Activated T-helper 1 cell treated with anti-CD3 and anti-CD28 coated beads, Interleukin-12 subunit alpha, Interleukin-12 subunit beta, Interleukin-2, Interleukin-4 antibody, amounts not matched to agents 30 ng/mL and 10 ng/mL and 1 ng/mL, durations not matched to agents 14 hours and 24 hours and 36 hours (primary cell): Measurements from ENCODE around the gene VASH1. TPM values are rescaled to one million over a fixed set of nuclear protein-coding genes. Genes with fewer than 3 reads are reported as not detected.

ENCODE experiments used
- DNase-seq: peaks from one replicate; pipeline ENCODE4 v3.0.0; 2021; ENCODE audit warnings: low spot score
- H3K27ac Mint-ChIP-seq: one replicate; pipeline ENCODE4 v1.8.0; 2021; ENCODE audit warnings: mild to moderate bottlenecking, mixed read lengths
- H3K27me3 Mint-ChIP-seq: one replicate; pipeline ENCODE4 v1.8.0; 2022; ENCODE audit warnings: mild to moderate bottlenecking, moderate library complexity, mixed read lengths; ENCODE audit not compliant: insufficient read depth
- H3K36me3 Mint-ChIP-seq: one replicate; pipeline ENCODE4 v1.8.0; 2021; ENCODE audit warnings: low read depth, mixed read lengths
- H3K4me1 Mint-ChIP-seq: one replicate; pipeline ENCODE4 v1.8.0; 2021; ENCODE audit warnings: low read depth, mixed read lengths
- H3K4me3 Mint-ChIP-seq: one replicate; pipeline ENCODE4 v1.8.0; 2021; ENCODE audit warnings: mild to moderate bottlenecking, moderate library complexity, mixed read lengths
- H3K9me3 Mint-ChIP-seq: one replicate; pipeline ENCODE4 v1.8.0; 2021; ENCODE audit warnings: mixed read lengths
- intact Hi-C: fragments of 100-400 bp; cut with micrococcal nuclease; formaldehyde crosslinking; loops from one replicate; pipeline ENCODE4 v1.15.1; 2024
- total RNA-seq: library from RNA; stranded (reverse); gene quantifications from 2 replicates; pipeline ENCODE4 v1.2.3, GENCODE V29; 2022

Gene VASH1
- total RNA-seq, 1 donor from 2014 or later: 6.1 TPM

DNA sequence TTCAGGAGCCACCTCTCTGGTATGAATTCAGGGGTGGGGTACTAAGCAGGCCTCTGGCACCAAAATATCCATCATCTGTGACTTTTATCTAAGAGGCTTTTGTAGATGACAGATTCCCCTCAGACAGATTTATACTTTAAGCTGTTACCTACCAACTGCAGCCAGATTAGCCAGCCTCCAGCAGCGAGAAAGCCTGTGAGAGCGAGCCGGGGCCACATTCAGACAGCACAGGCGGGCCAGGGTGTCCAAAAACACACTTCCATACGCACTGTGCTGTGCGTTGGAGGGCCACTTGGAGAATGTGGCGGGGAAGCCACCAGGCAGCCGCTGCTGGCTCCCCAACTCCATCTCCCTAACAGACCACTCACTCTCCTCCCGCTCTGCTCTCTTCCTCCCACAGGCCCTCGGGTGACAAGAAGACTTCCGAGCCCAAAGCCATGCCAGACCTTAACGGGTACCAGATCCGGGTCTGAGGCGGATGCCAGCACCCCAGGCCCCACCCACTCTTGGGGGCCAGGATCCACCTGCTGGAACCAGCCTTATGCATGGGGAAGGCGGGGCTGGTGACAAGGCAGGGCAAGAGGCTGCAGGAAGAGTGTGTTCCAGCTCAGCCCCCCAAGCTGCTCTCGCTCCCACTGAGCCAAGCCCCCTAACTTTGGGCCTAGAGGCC, 17.4 kb downstream of the VASH1 start:
- no peaks in the 10 kb centered on the region for H3K27me3 Mint-ChIP-seq
- no peak for DNase-seq
- peaks cover 43% of the 10 kb centered on the region for H3K4me1 Mint-ChIP-seq
- H3K9me3 Mint-ChIP-seq: no peaks in the 10 kb centered on the region
- H3K27ac Mint-ChIP-seq: no peak overlapping the region
- no peak overlapping the region for H3K4me3 Mint-ChIP-seq
- peaks cover 16% of the 10 kb centered on the region for H3K36me3 Mint-ChIP-seq
- intact Hi-C loops: no loop called here

DNA sequence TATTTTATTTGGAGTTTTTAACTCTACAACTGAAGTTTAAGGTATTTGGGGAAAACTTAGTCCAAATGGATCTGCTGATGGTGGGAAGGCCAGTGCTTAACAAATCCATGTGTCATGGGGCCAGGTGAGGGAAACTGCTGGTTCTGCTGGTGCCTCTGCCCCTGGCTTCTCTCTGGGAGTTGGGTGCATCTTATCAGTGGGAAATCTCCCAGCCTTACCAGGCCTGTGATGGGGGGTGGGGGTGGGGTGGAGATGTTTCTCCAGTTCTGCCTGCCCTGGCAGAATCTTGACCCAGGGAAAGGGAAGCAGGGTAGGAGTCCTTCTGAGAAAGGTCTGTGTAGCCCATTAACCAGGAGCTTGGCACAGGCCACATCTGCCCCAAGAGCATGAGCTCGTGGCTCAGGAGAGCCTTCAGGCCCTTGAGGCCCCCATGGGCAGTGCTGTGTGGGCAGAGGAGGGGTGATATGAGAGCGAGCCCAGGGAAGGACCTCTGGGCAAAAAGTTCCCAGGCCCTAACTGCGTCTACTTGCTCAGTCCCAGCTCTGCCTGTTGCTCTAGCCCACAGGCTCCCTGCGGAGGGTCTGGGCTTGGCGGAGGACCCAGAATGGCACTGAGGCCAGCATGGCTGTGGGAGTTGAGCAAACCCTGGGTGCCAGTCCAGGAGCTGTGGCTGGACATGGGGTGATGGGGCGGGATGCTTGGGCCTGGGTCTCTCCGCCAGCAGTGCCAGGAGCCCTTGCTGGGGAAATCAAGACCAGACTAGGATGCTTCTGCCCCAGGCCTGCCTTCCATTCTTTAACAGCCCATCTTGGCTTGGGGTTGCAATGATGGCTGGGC, 18.2 kb downstream of the VASH1 start:
- H3K4me1 Mint-ChIP-seq: peaks cover 47% of the 10 kb centered on the region
- intact Hi-C loops: no loop called here
- no peak overlapping the region for H3K27ac Mint-ChIP-seq
- H3K36me3 Mint-ChIP-seq: peaks cover 16% of the 10 kb centered on the region
- H3K27me3 Mint-ChIP-seq: no peaks in the 10 kb centered on the region
- H3K4me3 Mint-ChIP-seq: no peak overlapping the region
- no peaks in the 10 kb centered on the region for H3K9me3 Mint-ChIP-seq
- no peak for DNase-seq

DNA sequence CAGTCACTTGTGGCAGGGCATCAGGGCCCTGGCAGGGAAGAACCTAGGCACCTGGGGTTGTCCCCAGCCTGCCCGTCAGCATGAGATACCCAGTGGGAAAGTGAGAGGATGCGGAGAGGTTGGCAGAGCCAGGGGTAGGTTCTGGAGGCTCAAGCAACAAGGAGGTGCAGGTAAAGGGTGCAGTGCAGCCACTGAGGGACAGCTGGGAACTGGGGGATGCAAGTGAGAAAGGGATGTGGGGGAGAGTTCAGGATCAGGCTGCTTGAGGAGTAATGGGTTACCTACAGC, 18.7 kb downstream of the VASH1 start:
- no peaks in the 10 kb centered on the region for H3K9me3 Mint-ChIP-seq
- peaks cover 18% of the 10 kb centered on the region for H3K36me3 Mint-ChIP-seq
- H3K27ac Mint-ChIP-seq: peak overlapping the region; percentile 31
- intact Hi-C loops: no loop called here
- H3K27me3 Mint-ChIP-seq: no peaks in the 10 kb centered on the region
- no peak for DNase-seq
- H3K4me3 Mint-ChIP-seq: no peak overlapping the region
- H3K4me1 Mint-ChIP-seq: peaks cover 49% of the 10 kb centered on the region

DNA sequence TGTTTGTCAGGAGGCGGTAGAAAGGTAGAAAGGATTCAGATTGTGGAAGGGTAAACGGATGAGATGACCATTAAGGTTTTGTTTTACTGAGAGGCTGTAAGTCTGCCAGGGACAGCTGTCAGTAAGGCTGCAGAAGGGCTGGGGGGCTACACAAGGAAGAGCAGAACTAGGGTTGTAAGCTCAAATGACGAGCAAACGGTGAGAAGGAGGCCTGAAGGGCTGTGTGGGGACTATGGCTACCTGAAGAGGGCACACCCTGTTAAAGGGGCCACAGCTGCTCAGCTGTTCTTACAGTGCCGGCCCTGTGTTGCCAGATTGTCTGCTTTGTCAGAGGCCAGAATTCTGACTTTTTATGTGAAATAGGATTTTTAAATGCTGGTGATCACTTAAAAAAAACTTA, 19.1 kb downstream of the VASH1 start:
- H3K4me3 Mint-ChIP-seq: no peak overlapping the region
- peak overlapping the region; percentile 31 for H3K27ac Mint-ChIP-seq
- no peak for DNase-seq
- no peaks in the 10 kb centered on the region for H3K27me3 Mint-ChIP-seq
- intact Hi-C loops: no loop called here
- peaks cover 49% of the 10 kb centered on the region for H3K4me1 Mint-ChIP-seq
- H3K9me3 Mint-ChIP-seq: no peaks in the 10 kb centered on the region
- H3K36me3 Mint-ChIP-seq: peaks cover 18% of the 10 kb centered on the region

DNA sequence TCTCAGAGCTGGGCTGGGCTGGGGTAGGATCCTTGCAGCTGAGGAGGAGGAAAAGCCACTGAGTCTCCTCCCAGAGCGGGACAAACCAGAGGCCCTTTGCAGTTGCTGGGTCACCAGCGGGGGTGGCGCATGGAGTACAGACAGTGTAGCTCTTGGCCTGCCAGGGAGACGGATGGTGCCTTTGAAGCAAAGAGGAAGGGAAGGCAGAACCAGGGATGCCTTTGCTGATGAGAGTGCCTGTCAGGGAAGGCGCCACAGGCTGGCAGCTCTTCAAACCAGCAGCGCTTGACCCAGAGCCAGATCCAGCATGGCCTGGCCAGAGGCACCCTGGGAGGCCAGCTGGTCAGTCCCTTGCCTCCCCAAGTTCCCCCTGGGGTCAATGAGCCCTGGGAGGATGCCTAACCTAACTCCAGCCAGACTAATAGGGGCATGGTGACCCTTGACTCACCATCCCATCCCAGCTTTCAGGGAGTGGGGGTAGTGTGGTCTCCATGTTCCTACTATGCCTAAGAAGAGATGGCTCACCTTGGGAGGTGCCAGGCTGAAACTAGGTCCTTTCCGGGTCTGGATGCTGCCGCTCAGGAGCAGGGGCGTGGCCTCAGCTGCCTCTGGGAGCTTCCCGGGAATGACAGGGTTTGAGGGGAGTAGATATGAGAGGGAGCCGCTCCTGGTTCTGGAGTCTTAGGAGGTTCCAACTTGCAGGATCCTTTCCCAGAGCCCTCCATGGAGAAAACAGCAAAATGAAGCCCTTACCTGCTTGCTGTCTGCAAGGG, 19.8 kb downstream of the VASH1 start:
- intact Hi-C loops: no loop called here
- Mint-ChIP-seq H3K36me3 (peaks cover 20% of the 10 kb centered on the region), H3K27ac (peak overlapping the region; percentile 52), H3K4me1 (peaks cover 49% of the 10 kb centered on the region), H3K9me3 (no peaks in the 10 kb centered on the region), H3K4me3 (no peak overlapping the region), H3K27me3 (no peaks in the 10 kb centered on the region)
- DNase-seq: no peak

DNA sequence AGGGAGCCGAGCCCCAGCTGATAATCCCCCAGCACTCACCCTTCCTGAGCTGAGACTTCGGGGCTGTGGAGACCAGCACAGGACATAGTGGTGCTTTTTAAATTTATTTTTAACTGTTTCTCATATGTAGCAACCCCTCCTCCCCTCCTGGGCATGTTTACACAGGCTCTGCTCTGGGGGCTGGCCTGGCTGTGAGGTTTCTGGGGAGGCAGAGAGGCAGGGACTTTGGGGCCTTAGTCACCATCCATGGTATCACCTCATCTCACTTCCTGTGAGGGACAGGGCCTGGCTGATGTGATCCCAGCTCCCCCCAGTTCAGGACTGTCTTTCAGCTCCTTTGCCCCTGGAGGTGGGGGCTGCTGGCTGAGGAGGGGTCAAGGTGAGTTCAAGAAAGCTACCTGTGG, 20.4 kb downstream of the VASH1 start:
- peak overlapping the region; percentile 28 for H3K27ac Mint-ChIP-seq
- intact Hi-C loops: loop anchor here (1.0 to 2.0 kb wide), 2 partner anchors 13 to 31 kb away; partner anchors contain the start of gene ANGEL1
- no peaks in the 10 kb centered on the region for H3K9me3 Mint-ChIP-seq
- no peak overlapping the region for H3K4me3 Mint-ChIP-seq
- no peak for DNase-seq
- H3K4me1 Mint-ChIP-seq: peaks cover 49% of the 10 kb centered on the region
- no peaks in the 10 kb centered on the region for H3K27me3 Mint-ChIP-seq
- peaks cover 20% of the 10 kb centered on the region for H3K36me3 Mint-ChIP-seq

DNA sequence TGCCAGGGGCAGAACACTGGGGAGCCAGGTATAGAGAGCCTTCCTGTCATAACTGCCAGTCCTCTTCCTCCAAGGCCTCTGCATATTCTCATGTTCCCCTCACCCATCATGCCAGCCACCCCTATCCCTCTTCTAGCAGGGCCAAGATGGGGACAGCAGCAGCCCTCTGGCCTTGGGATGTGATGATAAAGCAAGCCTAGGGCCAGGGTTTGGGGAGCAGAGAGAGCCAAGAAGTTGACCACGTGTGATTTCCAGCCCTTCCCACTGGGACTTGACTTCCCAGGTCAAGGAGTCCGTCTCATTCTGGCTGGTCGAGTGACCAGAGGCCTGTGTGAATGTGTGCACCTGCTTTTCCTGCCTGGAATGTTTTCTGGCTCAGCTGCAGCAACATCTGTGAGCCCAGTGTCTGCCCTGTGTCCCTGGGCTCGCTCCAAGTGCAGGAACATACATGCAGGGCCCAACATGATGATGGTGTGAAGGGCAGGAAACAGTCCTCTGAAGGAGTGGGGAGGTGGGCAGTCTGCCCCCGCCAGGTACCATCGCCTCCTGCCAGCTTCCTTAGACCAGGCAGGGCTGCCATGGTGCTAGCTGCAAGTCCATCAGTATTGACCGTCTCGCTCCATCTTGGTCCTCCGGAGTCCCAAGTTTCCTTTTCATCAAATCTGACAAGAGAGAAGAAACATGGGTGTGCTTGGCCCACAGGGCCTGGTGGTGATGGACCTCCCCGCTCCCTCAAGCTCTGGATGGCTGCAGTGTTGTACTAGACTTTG, 21.0 kb downstream of the VASH1 start:
- intact Hi-C loops: loop anchor here (1.0 to 2.0 kb wide), 2 partner anchors 14 to 31 kb away; partner anchors contain the start of gene ANGEL1
- Mint-ChIP-seq H3K4me3 (peak overlapping the region; percentile 38), H3K9me3 (no peaks in the 10 kb centered on the region), H3K4me1 (peaks cover 49% of the 10 kb centered on the region), H3K27ac (peak overlapping the region; percentile 58), H3K27me3 (no peaks in the 10 kb centered on the region), H3K36me3 (peaks cover 23% of the 10 kb centered on the region)
- no peak for DNase-seq

DNA sequence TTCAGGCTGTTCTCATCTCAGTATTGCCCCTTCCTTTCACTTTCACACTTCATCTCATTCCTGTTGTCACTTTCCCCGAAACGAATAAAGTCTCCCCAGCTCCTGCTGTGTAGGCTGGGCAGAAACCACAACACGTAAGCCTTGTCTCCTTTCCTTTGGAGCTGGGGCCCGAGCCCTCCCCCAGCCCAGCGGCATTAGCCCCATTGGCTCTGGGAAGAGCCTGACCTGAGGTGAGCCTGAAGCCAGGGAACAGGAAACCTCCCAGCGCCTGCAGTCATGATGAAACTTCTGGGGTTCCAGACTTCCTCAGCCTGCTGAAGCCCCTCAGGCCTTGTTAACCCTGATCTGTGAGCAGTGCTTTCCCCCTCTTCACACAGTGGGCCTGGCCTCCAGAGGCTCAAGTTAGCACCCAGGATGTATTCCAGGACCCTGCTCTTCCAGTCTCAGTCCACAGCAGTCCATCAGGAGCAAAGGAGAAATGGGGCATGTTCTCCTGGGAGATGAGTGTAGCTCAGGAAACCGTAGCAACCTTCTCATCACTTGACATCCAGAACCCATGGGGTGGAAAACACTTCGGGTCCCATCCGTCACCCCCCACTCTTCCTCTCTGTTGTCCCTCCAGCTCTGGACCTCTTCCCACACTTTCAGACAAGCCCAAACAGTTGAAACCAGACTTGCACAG, 21.8 kb downstream of the VASH1 start:
- H3K4me3 Mint-ChIP-seq: peak overlapping the region; percentile 38
- DNase-seq: no peak
- no peaks in the 10 kb centered on the region for H3K9me3 Mint-ChIP-seq

DNA sequence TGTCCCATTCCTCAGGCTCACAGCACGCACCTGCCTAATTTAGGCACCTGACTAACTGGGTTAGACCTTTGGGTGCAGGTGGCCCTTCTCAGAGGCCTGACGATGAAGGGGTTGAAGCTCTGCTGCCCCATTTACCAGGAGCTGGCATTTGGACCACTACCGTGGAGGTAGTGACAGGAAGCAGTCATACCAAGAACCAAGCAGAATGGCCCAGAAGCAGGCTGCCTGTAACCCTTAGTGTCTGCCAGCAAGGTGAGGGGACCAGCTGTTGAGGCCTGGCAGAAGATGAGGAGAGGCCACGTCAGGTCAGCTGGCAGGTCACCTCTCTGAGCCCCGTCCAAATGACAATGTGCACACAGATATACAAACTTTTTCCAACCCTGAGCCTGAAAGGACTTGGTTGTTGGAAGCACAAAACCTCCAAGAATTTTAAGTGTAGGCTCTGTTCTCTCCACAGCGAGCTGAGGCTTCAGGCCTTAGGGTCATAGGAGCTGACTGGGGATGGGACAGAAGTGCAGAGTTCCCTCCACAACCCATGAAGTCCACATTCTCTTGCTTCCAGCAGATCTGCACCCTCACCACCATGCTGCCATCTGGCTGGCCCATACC, 23.1 kb downstream of the VASH1 start:
- H3K27ac Mint-ChIP-seq: no peak overlapping the region

More for the DNA sequence above, 21.8 kb downstream of the VASH1 start:
- intact Hi-C loops: loop anchor here (1.0 to 2.0 kb wide), 2 partner anchors 15 to 30 kb away; partner anchors contain the start of gene ANGEL1
- Mint-ChIP-seq H3K27me3 (no peaks in the 10 kb centered on the region), H3K27ac (peak overlapping the region; percentile 58), H3K36me3 (peaks cover 26% of the 10 kb centered on the region), H3K4me1 (peaks cover 49% of the 10 kb centered on the region)

DNA sequence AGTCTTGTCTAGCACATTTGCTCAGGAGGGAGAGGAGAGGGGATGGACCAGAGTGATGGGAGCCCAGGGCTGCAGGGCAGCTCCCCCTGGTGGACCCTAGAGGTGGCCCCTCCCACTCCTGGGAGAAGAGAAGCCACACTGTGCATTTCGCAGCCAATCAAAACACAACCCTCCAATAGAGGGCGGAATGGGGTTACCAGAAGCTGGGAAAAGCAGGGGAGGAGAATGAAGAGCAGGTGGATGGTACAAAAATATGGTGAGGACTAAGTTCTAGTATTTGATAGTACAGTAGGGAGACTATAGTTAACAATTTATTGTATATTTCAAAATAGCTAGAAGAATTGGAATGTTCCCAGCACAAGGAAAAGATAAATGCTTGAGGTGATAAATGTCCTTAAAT, 23.6 kb downstream of the VASH1 start:
- Mint-ChIP-seq H3K27me3 (no peaks in the 10 kb centered on the region), H3K36me3 (peaks cover 29% of the 10 kb centered on the region), H3K4me3 (no peak overlapping the region), H3K27ac (no peak overlapping the region), H3K4me1 (peaks cover 49% of the 10 kb centered on the region), H3K9me3 (no peaks in the 10 kb centered on the region)
- intact Hi-C loops: loop anchor here (1.0 kb wide), 1 partner anchor 75 kb away; no protein-coding TSS in a partner anchor
- peak; percentile 33 for DNase-seq

More for the DNA sequence above, 23.1 kb downstream of the VASH1 start:
- intact Hi-C loops: loop anchor here (1.0 kb wide), 1 partner anchor 74 kb away; no protein-coding TSS in a partner anchor
- Mint-ChIP-seq H3K9me3 (no peaks in the 10 kb centered on the region), H3K27me3 (no peaks in the 10 kb centered on the region), H3K36me3 (peaks cover 29% of the 10 kb centered on the region), H3K4me1 (peaks cover 49% of the 10 kb centered on the region), H3K4me3 (no peak overlapping the region)
- DNase-seq: no peak

DNA sequence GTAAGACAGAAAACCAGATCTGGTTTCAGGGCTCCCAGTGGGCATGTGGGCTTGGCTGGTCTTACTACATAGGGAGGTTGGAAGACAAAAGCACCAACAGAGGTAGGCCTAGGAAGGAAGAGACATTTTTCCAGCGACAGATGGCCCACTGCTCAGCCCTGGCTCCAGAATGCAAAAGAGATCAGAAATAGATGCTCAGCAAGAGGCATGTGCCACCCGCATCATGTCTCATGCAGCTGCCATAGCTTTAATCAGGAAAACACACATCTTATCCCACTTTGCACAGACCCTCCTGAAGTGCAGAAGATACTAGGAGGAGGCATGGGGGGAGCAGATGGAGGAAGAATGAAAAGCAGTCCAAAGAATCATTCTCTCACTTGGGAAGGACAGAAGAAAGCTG, 25.3 kb downstream of the VASH1 start:
- intact Hi-C loops: no loop called here
- Mint-ChIP-seq H3K4me1 (peaks cover 36% of the 10 kb centered on the region), H3K9me3 (no peaks in the 10 kb centered on the region), H3K27me3 (no peaks in the 10 kb centered on the region), H3K27ac (peak overlapping the region; percentile 47), H3K36me3 (peaks cover 19% of the 10 kb centered on the region), H3K4me3 (no peak overlapping the region)
- DNase-seq: no peak
